ENCODE measurements around the gene SEC62.
"Not testable (repeated sequence)": the region's sequence is repeated elsewhere in the genome, so short reads cannot be mapped to it uniquely, and the experiment has no call there.

The SEC62 gene

GRCh38 chr3:170019306-170019705 lies 52.7 kb downstream of the SEC62 start:
- not testable (repeated sequence) for DNase-seq

- no peak for DNase-seq
These were observed 54.5 kb downstream of the SEC62 start for GRCh38 chr3:170021083-170021482.

GRCh38 chr3:170022336-170022735 lies 55.7 kb downstream of the SEC62 start:
- no peak for DNase-seq

GRCh38 chr3:170023165-170023564 lies 56.6 kb downstream of the SEC62 start:
- DNase-seq = no peak

GRCh38 chr3:170024581-170024980 lies 58.0 kb downstream of the SEC62 start:
- no peak for DNase-seq

- no peak for DNase-seq
These were observed 60.9 kb downstream of the SEC62 start for GRCh38 chr3:170027233-170028102.

- no peak for DNase-seq
These were observed 66.9 kb downstream of the SEC62 start for GRCh38 chr3:170033489-170033888.

- peak; percentile 82 to 85 for DNase-seq
These were observed 71.1 kb downstream of the SEC62 start, which contains the start of gene GPR160 for GRCh38 chr3:170037463-170038433. GPR160 (plus strand) TSS chr3:170037995; CDS start chr3:170083973, 45,978 bp downstream.

- peak; percentile 24 to 43 for DNase-seq
These were observed 72.0 kb downstream of the SEC62 start for GRCh38 chr3:170038434-170039110.

- DNase-seq = no peak
These were observed 73.8 kb downstream of the SEC62 start for GRCh38 chr3:170040418-170040817.

GRCh38 chr3:170043506-170043905 lies 76.9 kb downstream of the SEC62 start:
- DNase-seq = no peak

GRCh38 chr3:170044271-170044670 lies 77.7 kb downstream of the SEC62 start:
- no peak for DNase-seq

- no peak for DNase-seq
These were observed 78.2 kb downstream of the SEC62 start for GRCh38 chr3:170044795-170045244.

GRCh38 chr3:170046269-170047132 lies 79.9 kb downstream of the SEC62 start:
- DNase-seq = no peak

GRCh38 chr3:170047133-170047404 lies 80.5 kb downstream of the SEC62 start:
- DNase-seq = no peak

Data from NCI-H2081 (cell line).